SJCRH30 (cell line): ENCODE results near the gene WFDC13. TPM values are rescaled to one million over a fixed set of nuclear protein-coding genes. Genes with fewer than 3 reads are reported as not detected.
A peak's percentile ranks its signal among the peaks of the same experiment; 100 is the strongest.
"Not testable (repeated sequence)": the region's sequence is repeated elsewhere in the genome, so short reads cannot be mapped to it uniquely, and the experiment has no call there.

ENCODE experiments used
- DNase-seq, 2 experiments: peaks; one replicate each; pipeline ENCODE4 v3.0.0-alpha.2; 2015 to 2020
- H3K27ac ChIP-seq: fragments of 250-450 bp; sonication (Bioruptor Pico); 2 replicates; pipeline ENCODE4 v1.5.1; 2020; ENCODE audit warnings: mild to moderate bottlenecking, moderate library complexity
- H3K27me3 ChIP-seq: fragments of 250-450 bp; sonication (Bioruptor Pico); 2 replicates; pipeline ENCODE4 v1.5.1; 2020; ENCODE audit warnings: mild to moderate bottlenecking, moderate library complexity
- H3K36me3 ChIP-seq: fragments of 250-450 bp; sonication (Bioruptor Pico); 2 replicates; pipeline ENCODE4 v1.5.1; 2020; ENCODE audit warnings: mild to moderate bottlenecking, moderate library complexity
- H3K4me1 ChIP-seq: fragments of 250-450 bp; sonication (Bioruptor Pico); 2 replicates; pipeline ENCODE4 v1.5.1; 2020; ENCODE audit warnings: mild to moderate bottlenecking, moderate library complexity
- H3K4me3 ChIP-seq: fragments of 250-450 bp; sonication (Bioruptor Pico); 2 replicates; pipeline ENCODE4 v1.5.1; 2020; ENCODE audit warnings: mild to moderate bottlenecking, moderate library complexity
- H3K9me3 ChIP-seq: fragments of 250-450 bp; sonication (Bioruptor Pico); replicated peaks from 2 replicates; pipeline ENCODE4 v1.5.1; 2020; ENCODE audit warnings: mild to moderate bottlenecking, moderate library complexity
- total RNA-seq: library from RNA; depleted of rRNA; stranded (reverse); fragments of >200 nt; shearing (Covaris generic); gene quantifications from 2 replicates; pipeline ENCODE4 v1.2.3, GENCODE V29; 2014; rRNA removed

WFDC13 gene, protein sequence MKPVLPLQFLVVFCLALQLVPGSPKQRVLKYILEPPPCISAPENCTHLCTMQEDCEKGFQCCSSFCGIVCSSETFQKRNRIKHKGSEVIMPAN
- not detected in 2 replicates for total RNA-seq

GRCh38 chr20:45701873-45702272 is at the start of gene WFDC13:
Gene WFDC13, plus strand, starts transcription at chr20:45702038. Its CDS starts 86 bp downstream, at chr20:45702124.
- Histone ChIP-seq H3K27me3 (peaks cover 23% of the 10 kb centered on the region; the same call in 1 of the 2 replicates), H3K27ac (no peak within 1 kb of the TSS), H3K4me1 (peaks cover 4% of the 10 kb centered on the region; the same call in 1 of the 2 replicates), H3K9me3 (0 out of 2 replicates have a peak, but pooled peaks cover 2% of the 10 kb centered on the region), H3K4me3 (no peak within 1 kb of the TSS), H3K36me3 (no peaks in the 10 kb centered on the region)
- DNase-seq = no peak

DNA sequence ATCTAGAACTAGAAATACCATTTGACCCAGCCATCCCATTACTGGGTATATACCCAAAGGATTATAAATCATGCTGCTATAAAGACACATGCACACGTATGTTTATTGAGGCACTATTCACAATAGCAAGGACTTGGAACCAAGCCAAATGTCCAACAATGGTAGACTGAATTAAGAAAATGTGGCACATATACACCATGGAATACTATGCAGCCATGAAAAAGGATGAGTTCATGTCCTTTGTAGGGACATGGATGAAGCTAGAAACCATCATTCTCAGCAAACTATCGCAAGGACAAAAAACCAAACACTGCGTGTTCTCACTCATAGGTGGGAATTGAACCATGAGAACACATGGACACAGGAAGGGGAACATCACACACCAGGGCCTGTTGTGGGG is 44.8 kb upstream of the WFDC13 start:
- not testable (repeated sequence) for H3K27me3 ChIP-seq, H3K4me1 ChIP-seq

GRCh38 chr20:45670139-45670538 is 31.7 kb upstream of the WFDC13 start, which contains the start of gene WFDC11:
Gene WFDC11, minus strand, starts transcription at chr20:45670239. Its CDS starts 19,639 bp downstream, at chr20:45650600.
- H3K9me3 ChIP-seq = no peaks in the 10 kb centered on the region
- H3K4me3 ChIP-seq = no peak within 1 kb of the TSS
- H3K27me3 ChIP-seq = no peaks in the 10 kb centered on the region
- H3K4me1 ChIP-seq = no peaks in the 10 kb centered on the region
- H3K36me3 ChIP-seq = no peaks in the 10 kb centered on the region
- no peak within 1 kb of the TSS for H3K27ac ChIP-seq
- no peak for DNase-seq

More for the DNA sequence above, 44.8 kb upstream of the WFDC13 start:
- not testable (repeated sequence) for H3K27ac ChIP-seq, H3K4me3 ChIP-seq, DNase-seq, H3K36me3 ChIP-seq
- peaks cover 15% of the 10 kb centered on the region for H3K9me3 ChIP-seq

GRCh38 chr20:45672765-45673164 is 29.1 kb upstream of the WFDC13 start:
- DNase-seq = no peak
- no peaks in the 10 kb centered on the region for H3K4me1 ChIP-seq
- no peaks in the 10 kb centered on the region; the same call in 1 of the 2 replicates for H3K9me3 ChIP-seq
- H3K36me3 ChIP-seq = no peaks in the 10 kb centered on the region
- no peak overlapping the region for H3K4me3 ChIP-seq
- H3K27me3 ChIP-seq = no peaks in the 10 kb centered on the region
- no peak overlapping the region for H3K27ac ChIP-seq

- H3K27ac ChIP-seq = no peak overlapping the region
- no peaks in the 10 kb centered on the region for H3K36me3 ChIP-seq
- H3K27me3 ChIP-seq = no peaks in the 10 kb centered on the region
- H3K4me1 ChIP-seq = no peaks in the 10 kb centered on the region
- H3K9me3 ChIP-seq = peaks cover 8% of the 10 kb centered on the region; the same call in 1 of the 2 replicates
- no peak overlapping the region for H3K4me3 ChIP-seq
- no peak for DNase-seq
Observed at GRCh38 chr20:45679650-45680049, 22.2 kb upstream of the WFDC13 start.

GRCh38 chr20:45685896-45686295 is 15.9 kb upstream of the WFDC13 start:
- peak in 1 of 2 experiments; percentile 16 for DNase-seq
- Histone ChIP-seq H3K4me3 (no peak overlapping the region), H3K27me3 (no peaks in the 10 kb centered on the region), H3K27ac (no peak overlapping the region), H3K4me1 (no peaks in the 10 kb centered on the region), H3K36me3 (no peaks in the 10 kb centered on the region), H3K9me3 (0 out of 2 replicates have a peak, but pooled peaks cover 3% of the 10 kb centered on the region)

DNA sequence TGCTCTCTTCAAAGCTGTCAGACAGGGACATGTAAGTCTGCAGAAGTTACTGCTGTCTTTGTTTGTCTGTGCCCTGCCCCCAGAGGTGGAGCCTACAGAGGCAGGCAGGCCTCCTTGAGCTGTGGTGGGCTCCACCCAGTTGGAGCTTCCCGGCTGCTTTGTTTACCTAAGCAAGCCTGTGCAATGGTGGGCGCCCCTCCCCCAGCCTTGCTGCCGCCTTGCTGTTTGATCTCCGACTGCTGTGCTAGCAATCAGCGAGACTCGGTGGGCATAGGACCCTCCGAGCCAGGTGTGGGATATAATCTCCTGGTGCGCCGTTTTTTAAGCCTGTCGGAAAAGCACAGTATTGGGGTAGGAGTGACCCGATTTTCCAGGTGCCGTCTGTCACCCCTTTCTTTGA is 8.5 kb upstream of the WFDC13 start:
- not testable (repeated sequence) for DNase-seq, H3K9me3 ChIP-seq

DNA sequence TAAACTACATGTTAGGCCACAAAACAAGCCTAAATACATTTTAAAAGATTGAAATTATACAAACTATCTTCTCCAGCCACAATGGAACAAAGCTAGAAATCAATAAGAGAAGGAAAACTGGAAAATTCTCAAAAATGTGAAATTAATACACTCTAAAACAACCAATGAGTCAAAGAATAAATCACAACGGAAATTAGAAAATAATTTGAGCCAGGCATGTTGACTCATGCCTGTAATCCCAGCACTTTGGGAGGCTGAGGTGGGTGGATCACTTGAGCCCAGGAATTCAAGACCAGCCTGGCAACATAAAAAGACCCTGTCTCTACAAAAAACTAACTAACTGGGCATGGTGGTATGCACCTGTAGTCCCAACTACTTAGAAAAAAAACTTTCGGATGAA is 6.3 kb upstream of the WFDC13 start:
- H3K9me3 ChIP-seq = 0 out of 2 replicates have a peak, but pooled peaks cover 3% of the 10 kb centered on the region

More for the DNA sequence above, 8.5 kb upstream of the WFDC13 start:
- not testable (repeated sequence) for H3K27me3 ChIP-seq, H3K36me3 ChIP-seq, H3K4me3 ChIP-seq, H3K4me1 ChIP-seq, H3K27ac ChIP-seq

DNA sequence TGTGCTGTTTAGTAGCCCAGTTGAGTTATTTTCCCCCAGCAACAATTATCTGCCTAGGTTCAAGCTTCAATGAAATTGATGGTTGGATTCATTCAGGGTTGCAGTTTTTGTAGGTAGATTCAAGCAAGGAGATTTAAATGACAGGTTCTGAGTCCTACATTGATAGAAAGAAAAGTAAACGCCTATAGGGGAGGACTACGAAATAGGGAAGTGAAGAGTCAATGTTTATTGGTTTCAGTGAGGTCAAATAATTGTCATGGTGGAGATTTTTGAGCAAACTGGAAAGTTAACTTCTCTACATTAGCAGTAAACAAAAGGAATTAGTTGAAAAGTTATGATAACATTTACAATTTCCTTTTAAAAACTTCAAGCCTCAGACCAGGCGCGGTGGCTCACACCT is 734 bp upstream of the WFDC13 start:
- H3K36me3 ChIP-seq = no peaks in the 10 kb centered on the region
- no peak overlapping the region for H3K4me3 ChIP-seq
- peaks cover 4% of the 10 kb centered on the region; the same call in 1 of the 2 replicates for H3K4me1 ChIP-seq
- peaks cover 23% of the 10 kb centered on the region; the same call in 1 of the 2 replicates for H3K27me3 ChIP-seq
- 0 out of 2 replicates have a peak, but pooled peaks cover 2% of the 10 kb centered on the region for H3K9me3 ChIP-seq
- H3K27ac ChIP-seq = no peak overlapping the region
- DNase-seq = no peak

More for the DNA sequence above, 6.3 kb upstream of the WFDC13 start:
- H3K27ac ChIP-seq = no peak overlapping the region
- no peak overlapping the region for H3K4me3 ChIP-seq
- H3K36me3 ChIP-seq = no peaks in the 10 kb centered on the region
- peaks cover 5% of the 10 kb centered on the region; the same call in 1 of the 2 replicates for H3K27me3 ChIP-seq
- H3K4me1 ChIP-seq = no peaks in the 10 kb centered on the region
- no peak for DNase-seq

DNA sequence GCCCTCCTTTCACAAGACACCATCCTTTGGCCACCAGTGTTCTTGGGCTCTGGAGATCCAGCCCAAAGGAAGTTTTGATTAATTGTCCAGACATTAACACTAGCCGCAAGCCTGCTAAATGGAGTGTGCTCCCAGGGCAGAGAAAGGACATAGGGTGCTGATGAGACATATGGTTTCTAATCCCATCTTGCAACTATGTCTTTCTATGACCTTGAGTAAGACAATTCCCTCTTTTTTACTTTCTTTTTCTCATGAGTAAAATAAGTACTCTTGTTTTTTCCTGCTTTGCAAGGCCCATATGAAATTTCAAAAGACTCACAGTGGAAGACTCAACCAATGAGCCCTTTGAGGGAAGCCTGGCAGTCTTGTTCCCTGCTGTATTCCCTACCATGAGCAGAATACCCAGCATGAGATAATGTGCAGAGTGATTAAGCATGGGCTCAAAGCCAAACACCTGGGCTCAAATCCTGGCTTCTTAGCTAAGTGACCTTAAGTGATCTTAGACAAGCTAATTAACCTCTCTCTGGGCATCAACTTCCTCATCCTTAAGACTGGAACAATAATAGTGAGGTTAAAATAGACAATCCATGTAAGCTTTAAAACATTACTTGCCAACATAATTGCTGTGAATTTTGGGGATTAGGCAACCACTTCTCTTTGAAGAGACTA is 3.3 kb downstream of the WFDC13 start, which contains the start of gene WFDC10B:
Gene WFDC10B, minus strand, starts transcription at position 51 of the 669 bp plus-strand sequence. CDS start 19,027 bp downstream, outside the sequence.
- no peak within 1 kb of the TSS for H3K4me3 ChIP-seq
- H3K27me3 ChIP-seq = peaks cover 22% of the 10 kb centered on the region; the same call in 1 of the 2 replicates
- H3K9me3 ChIP-seq = 0 out of 2 replicates have a peak, but pooled peaks cover 2% of the 10 kb centered on the region
- H3K4me1 ChIP-seq = peaks cover 4% of the 10 kb centered on the region; the same call in 1 of the 2 replicates
- H3K27ac ChIP-seq = no peak within 1 kb of the TSS
- no peaks in the 10 kb centered on the region for H3K36me3 ChIP-seq
- DNase-seq = peak in 1 of 2 experiments; percentile 37

GRCh38 chr20:45716141-45716688 is 14.4 kb downstream of the WFDC13 start:
- not testable (repeated sequence) for H3K27ac ChIP-seq

DNA sequence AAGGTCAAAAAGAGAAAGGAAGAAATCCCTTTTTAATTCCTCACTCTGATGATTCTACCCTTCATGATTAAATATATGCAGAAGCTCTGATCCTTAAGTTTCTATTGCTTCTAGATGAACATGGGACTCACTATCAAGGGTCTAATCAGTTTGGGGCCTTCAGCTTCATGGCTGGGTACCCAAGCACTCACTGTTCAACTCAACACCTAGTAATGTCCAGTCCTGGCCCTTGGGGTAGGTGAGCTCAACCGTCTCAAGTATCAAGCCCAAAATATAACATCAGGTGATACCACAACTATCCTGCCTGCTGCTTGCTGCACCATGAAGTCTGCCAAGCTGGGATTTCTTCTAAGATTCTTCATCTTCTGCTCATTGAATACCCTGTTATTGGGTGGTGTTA is 20.2 kb downstream of the WFDC13 start, which contains the start of gene SPINT4:
Gene SPINT4, plus strand, starts transcription at position 301 of the 400 bp plus-strand sequence. Its CDS starts 21 bp downstream, at position 322.
- Histone ChIP-seq H3K36me3 (no peaks in the 10 kb centered on the region), H3K27ac (no peak within 1 kb of the TSS), H3K27me3 (0 out of 2 replicates have a peak, but pooled peaks cover 5% of the 10 kb centered on the region), H3K9me3 (no peaks in the 10 kb centered on the region; the same call in 1 of the 2 replicates), H3K4me1 (no peaks in the 10 kb centered on the region), H3K4me3 (no peak within 1 kb of the TSS)
- DNase-seq = no peak

More at GRCh38 chr20:45716141-45716688, 14.4 kb downstream of the WFDC13 start:
- H3K27me3 ChIP-seq, H3K4me1 ChIP-seq, H3K9me3 ChIP-seq, H3K4me3 ChIP-seq, H3K36me3 ChIP-seq, DNase-seq: not testable (repeated sequence)

DNA sequence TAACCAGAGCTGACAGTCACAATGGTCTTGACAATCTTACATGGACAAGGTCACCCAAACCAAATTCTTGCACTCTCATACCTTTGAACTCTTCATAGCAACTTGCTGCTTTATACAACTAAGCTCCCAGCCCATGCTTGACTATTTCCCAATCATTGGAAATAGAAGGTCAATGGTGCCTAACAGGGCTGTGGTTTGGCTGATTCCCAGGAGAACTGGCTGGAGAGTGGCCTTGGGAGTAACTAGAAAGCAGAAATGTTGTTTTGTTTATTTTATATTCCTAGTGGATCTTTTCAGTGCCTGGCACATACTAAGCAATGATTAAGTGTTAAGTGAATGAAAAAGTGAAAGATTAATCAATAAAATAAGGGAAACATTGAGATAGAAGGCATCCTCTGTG is 23.3 kb downstream of the WFDC13 start:
- H3K9me3 ChIP-seq = no peaks in the 10 kb centered on the region; the same call in 1 of the 2 replicates
- no peak for DNase-seq
- H3K27ac ChIP-seq = no peak overlapping the region
- H3K4me3 ChIP-seq = no peak overlapping the region
- no peaks in the 10 kb centered on the region for H3K4me1 ChIP-seq
- 0 out of 2 replicates have a peak, but pooled peaks cover 5% of the 10 kb centered on the region for H3K27me3 ChIP-seq
- no peaks in the 10 kb centered on the region for H3K36me3 ChIP-seq

GRCh38 chr20:45727044-45727443 is 25.2 kb downstream of the WFDC13 start:
- Histone ChIP-seq H3K27me3 (0 out of 2 replicates have a peak, but pooled peaks cover 5% of the 10 kb centered on the region), H3K4me1 (no peaks in the 10 kb centered on the region), H3K27ac (no peak overlapping the region), H3K36me3 (no peaks in the 10 kb centered on the region), H3K9me3 (peaks cover 2% of the 10 kb centered on the region; the same call in 1 of the 2 replicates), H3K4me3 (no peak overlapping the region)
- no peak for DNase-seq
